ENCODE measurements around the gene UNC5A.

The UNC5A gene

GRCh38 chr5:176771102-176771845 lies 39.1 kb upstream of the UNC5A start:
- TF ChIP-seq CTCF (IDR thresholded peaks at IDR 0.05; ENCODE audit: insufficient read depth, low read depth, low read length, missing control alignments), result no peak
- DNase-seq (ENCODE audit: low read depth), result no peak
- H3K4me3 ChIP-seq (ENCODE audit: low read length), result no peak overlapping the region

DNA sequence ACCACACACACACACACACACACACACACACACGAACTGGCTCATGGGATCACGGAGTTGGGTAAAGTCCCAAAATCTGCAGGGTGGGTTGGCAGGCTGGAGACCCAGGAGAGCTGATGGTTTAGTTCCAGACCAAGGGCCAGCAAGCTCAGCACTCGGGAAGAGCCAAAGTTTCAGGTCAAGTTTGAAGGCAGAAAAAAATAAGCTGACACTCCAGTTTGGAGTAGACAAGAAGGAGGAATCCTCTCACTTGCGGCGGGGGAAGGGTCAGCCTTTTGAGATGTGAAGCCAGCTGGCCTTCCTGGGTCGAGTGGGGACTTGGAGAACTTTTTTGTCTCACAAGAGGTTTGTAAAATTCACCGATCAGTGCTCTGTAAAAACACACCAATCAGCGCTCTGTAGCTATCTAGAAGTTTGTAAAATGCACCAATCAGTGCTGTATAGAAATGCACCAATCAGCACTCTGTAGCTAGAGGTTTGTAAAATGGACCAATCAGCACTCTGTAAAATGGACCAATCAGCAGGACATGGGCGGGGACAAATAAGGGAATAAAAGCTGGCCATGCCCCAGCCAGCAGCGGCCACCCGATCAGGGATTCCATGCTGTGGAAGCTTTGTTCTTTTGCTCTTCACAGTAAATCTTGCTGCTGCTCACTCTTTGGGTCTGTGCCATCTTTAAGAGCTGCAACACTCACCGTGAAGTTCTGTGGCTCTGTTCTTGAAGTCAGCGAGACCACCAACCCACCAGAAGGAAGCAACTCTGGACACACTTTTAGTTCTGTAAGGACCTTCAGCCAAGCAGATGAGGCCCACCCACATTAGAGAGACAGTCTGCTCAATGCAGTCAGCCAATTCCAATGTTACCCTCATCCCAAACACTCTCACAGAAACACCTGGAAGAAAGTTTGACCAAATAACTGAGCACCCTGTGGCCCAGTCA lies 37.8 kb upstream of the UNC5A start:
- no peak for TF ChIP-seq CTCF (IDR thresholded peaks at IDR 0.05; ENCODE audit: insufficient read depth, low read depth, low read length, missing control alignments)
- no peak for DNase-seq (ENCODE audit: low read depth)
- H3K4me3 ChIP-seq (ENCODE audit: low read length), result no peak overlapping the region

GRCh38 chr5:176773408-176774035 lies 36.8 kb upstream of the UNC5A start:
- no peak for DNase-seq (ENCODE audit: low read depth)
- TF ChIP-seq CTCF (IDR thresholded peaks at IDR 0.05; ENCODE audit: insufficient read depth, low read depth, low read length, missing control alignments), result no peak
- no peak overlapping the region for H3K4me3 ChIP-seq (ENCODE audit: low read length)

GRCh38 chr5:176774216-176775171 lies 35.9 kb upstream of the UNC5A start:
- no peak for DNase-seq (ENCODE audit: low read depth)
- TF ChIP-seq CTCF (IDR thresholded peaks at IDR 0.05; ENCODE audit: insufficient read depth, low read depth, low read length, missing control alignments), result no peak
- no peak overlapping the region for H3K4me3 ChIP-seq (ENCODE audit: low read length)

- DNase-seq (ENCODE audit: low read depth), result no peak
- no peak overlapping the region for H3K4me3 ChIP-seq (ENCODE audit: low read length)
- TF ChIP-seq CTCF (IDR thresholded peaks at IDR 0.05; ENCODE audit: insufficient read depth, low read depth, low read length, missing control alignments), result no peak
These were observed 35.0 kb upstream of the UNC5A start for GRCh38 chr5:176775409-176775808.
